OCI-M2 (cell line): ENCODE measurements around the gene OCRL.

Experiments
- DNase-seq: peaks from one replicate; lab custom pipeline; 2025; ENCODE audit not compliant: unreplicated experiment; lab: John Stamatoyannopoulos, UW

The OCRL gene

GRCh38 chrX:129581904-129582303 lies 41.8 kb downstream of the OCRL start:
- DNase-seq, result no peak

- no peak for DNase-seq
Measured at GRCh38 chrX:129585167-129585566, 45.1 kb downstream of the OCRL start.

GRCh38 chrX:129585691-129586090 lies 45.6 kb downstream of the OCRL start:
- no peak for DNase-seq

GRCh38 chrX:129586446-129586845 lies 46.4 kb downstream of the OCRL start:
- DNase-seq, result no peak

GRCh38 chrX:129590596-129590995 lies 50.5 kb downstream of the OCRL start:
- DNase-seq, result no peak

GRCh38 chrX:129593137-129593536 lies 53.1 kb downstream of the OCRL start:
- DNase-seq, result no peak

GRCh38 chrX:129594781-129595180 lies 54.7 kb downstream of the OCRL start:
- no peak for DNase-seq

- no peak for DNase-seq
Measured at GRCh38 chrX:129596077-129596476, 56.0 kb downstream of the OCRL start.

GRCh38 chrX:129597905-129598304 lies 57.8 kb downstream of the OCRL start:
- no peak for DNase-seq

- no peak for DNase-seq
Measured at GRCh38 chrX:129599499-129599898, 59.4 kb downstream of the OCRL start.

- DNase-seq, result no peak
Measured at GRCh38 chrX:129599996-129600395, 59.9 kb downstream of the OCRL start.

- no peak for DNase-seq
Measured at GRCh38 chrX:129600981-129601424, 60.9 kb downstream of the OCRL start.

GRCh38 chrX:129606918-129607317 lies 66.9 kb downstream of the OCRL start:
- DNase-seq, result no peak

GRCh38 chrX:129608496-129608895 lies 68.4 kb downstream of the OCRL start:
- DNase-seq, result no peak

GRCh38 chrX:129609395-129609794 lies 69.3 kb downstream of the OCRL start:
- DNase-seq, result no peak

GRCh38 chrX:129612396-129612795 lies 72.3 kb downstream of the OCRL start:
- no peak for DNase-seq

GRCh38 chrX:129613596-129613995 lies 73.5 kb downstream of the OCRL start:
- DNase-seq, result no peak

- no peak for DNase-seq
Measured at GRCh38 chrX:129614481-129615255, 74.6 kb downstream of the OCRL start.

GRCh38 chrX:129617420-129617819 lies 77.4 kb downstream of the OCRL start:
- DNase-seq, result no peak

- DNase-seq, result no peak
Measured at GRCh38 chrX:129618997-129619396, 78.9 kb downstream of the OCRL start.

- no peak for DNase-seq
Measured at GRCh38 chrX:129622757-129623301, 82.8 kb downstream of the OCRL start.

- DNase-seq, result no peak
Measured at GRCh38 chrX:129626026-129626425, 86.0 kb downstream of the OCRL start.

- DNase-seq, result no peak
Measured at GRCh38 chrX:129629837-129630236, 89.8 kb downstream of the OCRL start.
